ENCODE data around the gene CCDC3. TPM values are rescaled to one million over a fixed set of nuclear protein-coding genes. Genes with fewer than 3 reads are reported as not detected.
A peak's percentile ranks its signal among the peaks of the same experiment; 100 is the strongest.

CCDC3 gene
- total RNA-seq, 6 experiments from 2014 or later: 3.6 to 10.2 (median 5.8) TPM

- no peaks in the 10 kb centered on the region for H3K9me3 ChIP-seq
- no peak overlapping the region for H3K27ac ChIP-seq
- intact Hi-C loops (cut with DNase I): no loop called here
- no peaks in the 10 kb centered on the region for H3K4me1 ChIP-seq
- no peak overlapping the region for H3K4me3 ChIP-seq
- ATAC-seq (no peak), DNase-seq (peak in 1 of 3 donors; percentile 17)
- no peak for TF ChIP-seq POLR2A (IDR thresholded peaks at IDR 0.05)
- TF ChIP-seq, protein P1, sequence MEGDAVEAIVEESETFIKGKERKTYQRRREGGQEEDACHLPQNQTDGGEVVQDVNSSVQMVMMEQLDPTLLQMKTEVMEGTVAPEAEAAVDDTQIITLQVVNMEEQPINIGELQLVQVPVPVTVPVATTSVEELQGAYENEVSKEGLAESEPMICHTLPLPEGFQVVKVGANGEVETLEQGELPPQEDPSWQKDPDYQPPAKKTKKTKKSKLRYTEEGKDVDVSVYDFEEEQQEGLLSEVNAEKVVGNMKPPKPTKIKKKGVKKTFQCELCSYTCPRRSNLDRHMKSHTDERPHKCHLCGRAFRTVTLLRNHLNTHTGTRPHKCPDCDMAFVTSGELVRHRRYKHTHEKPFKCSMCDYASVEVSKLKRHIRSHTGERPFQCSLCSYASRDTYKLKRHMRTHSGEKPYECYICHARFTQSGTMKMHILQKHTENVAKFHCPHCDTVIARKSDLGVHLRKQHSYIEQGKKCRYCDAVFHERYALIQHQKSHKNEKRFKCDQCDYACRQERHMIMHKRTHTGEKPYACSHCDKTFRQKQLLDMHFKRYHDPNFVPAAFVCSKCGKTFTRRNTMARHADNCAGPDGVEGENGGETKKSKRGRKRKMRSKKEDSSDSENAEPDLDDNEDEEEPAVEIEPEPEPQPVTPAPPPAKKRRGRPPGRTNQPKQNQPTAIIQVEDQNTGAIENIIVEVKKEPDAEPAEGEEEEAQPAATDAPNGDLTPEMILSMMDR (IDR thresholded peaks at IDR 0.05): no peak
- WGBS (ENCODE audit: insufficient coverage, low coverage, low lambda C conversion rate, missing lambda C conversion rate): 58% methylated on average over 10 of the region's 13 CpGs
- H3K27me3 ChIP-seq: no peaks in the 10 kb centered on the region
- no peaks in the 10 kb centered on the region for H3K36me3 ChIP-seq
These were observed 79.2 kb downstream of the CCDC3 start for GRCh38 chr10:12922117-12922900.

- peak in 3 of 4 donors; percentile 15 to 49 (median 44) for ATAC-seq
- H3K36me3 ChIP-seq: no peaks in the 10 kb centered on the region
- DNase-seq: no peak
- H3K4me1 ChIP-seq: no peaks in the 10 kb centered on the region
- no peaks in the 10 kb centered on the region for H3K9me3 ChIP-seq
- no peak overlapping the region for H3K4me3 ChIP-seq
- TF ChIP-seq POLR2A (IDR thresholded peaks at IDR 0.05): no peak
- TF ChIP-seq, protein P1 (IDR thresholded peaks at IDR 0.05): no peak
- intact Hi-C loops (cut with DNase I): no loop called here
- H3K27ac ChIP-seq: no peak overlapping the region
- no peaks in the 10 kb centered on the region for H3K27me3 ChIP-seq
- 42% methylated on average over 6 of the region's 6 CpGs for WGBS (ENCODE audit: insufficient coverage, low coverage, low lambda C conversion rate, missing lambda C conversion rate)
These were observed 80.3 kb downstream of the CCDC3 start for GRCh38 chr10:12921163-12921562.

- DNase-seq: no peak
These were observed 81.9 kb downstream of the CCDC3 start for GRCh38 chr10:12919574-12919973.

GRCh38 chr10:12916587-12916986 is 84.9 kb downstream of the CCDC3 start:
- H3K27ac ChIP-seq: no peak overlapping the region
- no peaks in the 10 kb centered on the region for H3K27me3 ChIP-seq
- intact Hi-C loops (cut with DNase I): no loop called here
- DNase-seq (no peak), ATAC-seq (peak in 1 of 4 donors; percentile 13)
- H3K4me1 ChIP-seq: no peaks in the 10 kb centered on the region
- no peaks in the 10 kb centered on the region for H3K36me3 ChIP-seq
- no peak for TF ChIP-seq POLR2A (IDR thresholded peaks at IDR 0.05)
- TF ChIP-seq, protein P1 (IDR thresholded peaks at IDR 0.05): no peak
- no peak overlapping the region for H3K4me3 ChIP-seq
- H3K9me3 ChIP-seq: no peaks in the 10 kb centered on the region
- no CpG with 5 or more reads among the region's 4 CpGs for WGBS (ENCODE audit: insufficient coverage, low coverage, low lambda C conversion rate, missing lambda C conversion rate)

More at GRCh38 chr10:12919574-12919973, 81.9 kb downstream of the CCDC3 start:
- no peaks in the 10 kb centered on the region for H3K36me3 ChIP-seq
- no peak for TF ChIP-seq POLR2A (IDR thresholded peaks at IDR 0.05)
- no peaks in the 10 kb centered on the region for H3K27me3 ChIP-seq
- H3K4me3 ChIP-seq: no peak overlapping the region
- H3K27ac ChIP-seq: no peak overlapping the region
- H3K9me3 ChIP-seq: no peaks in the 10 kb centered on the region
- ATAC-seq: no peak
- no peaks in the 10 kb centered on the region for H3K4me1 ChIP-seq
- WGBS (ENCODE audit: insufficient coverage, low coverage, low lambda C conversion rate, missing lambda C conversion rate): 63% methylated on average over 5 of the region's 6 CpGs
- intact Hi-C loops (cut with DNase I): no loop called here

- ATAC-seq: peak in 3 of 4 donors; percentile 10 to 68 (median 24)
- Histone ChIP-seq H3K27me3 (no peaks in the 10 kb centered on the region), H3K4me3 (no peak overlapping the region), H3K4me1 (no peaks in the 10 kb centered on the region), H3K36me3 (no peaks in the 10 kb centered on the region), H3K27ac (no peak overlapping the region), H3K9me3 (no peaks in the 10 kb centered on the region)
- TF ChIP-seq POLR2A (IDR thresholded peaks at IDR 0.05): no peak
- TF ChIP-seq, protein P1 (IDR thresholded peaks at IDR 0.05): no peak
- DNase-seq: no peak
- 33% methylated on average over 1 of the region's 3 CpGs for WGBS (ENCODE audit: insufficient coverage, low coverage, low lambda C conversion rate, missing lambda C conversion rate)
- intact Hi-C loops (cut with DNase I): no loop called here
These were observed 85.8 kb downstream of the CCDC3 start for GRCh38 chr10:12915637-12916168.

All from right lobe of liver (tissue), 6 donors.